SIG-M5 treated with dmso at 0.1 percent for 504 hours (cell line): Measurements from ENCODE around the gene RPL14.
"Not testable (repeated sequence)": the region's sequence is repeated elsewhere in the genome, so short reads cannot be mapped to it uniquely, and the experiment has no call there.

Source experiments
- DNase-seq: peaks from one replicate; lab custom pipeline; 2025; ENCODE audit not compliant: unreplicated experiment; lab: John Stamatoyannopoulos, UW

RPL14 gene

GRCh38 chr3:40462838-40463237, 5.7 kb downstream of the RPL14 start:
- DNase-seq = not testable (repeated sequence)

DNA sequence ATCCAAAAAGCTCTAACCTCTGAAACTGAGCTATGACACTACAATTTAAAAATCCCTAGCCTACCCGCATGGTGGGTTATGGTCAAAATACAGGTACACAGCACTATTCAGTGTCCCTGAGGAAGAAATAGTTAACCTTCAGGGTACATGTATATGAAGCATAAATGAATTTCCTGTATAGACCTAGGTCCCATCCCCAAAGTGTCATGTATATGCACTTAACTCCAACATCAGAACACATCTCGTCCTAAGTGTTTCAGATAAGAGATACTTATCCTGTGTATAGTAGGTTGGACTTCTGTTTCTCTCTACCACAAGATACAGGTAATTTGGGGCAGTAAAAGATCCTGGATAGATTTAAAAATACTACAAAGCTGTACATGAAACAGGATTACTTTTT, 6.4 kb downstream of the RPL14 start:
- DNase-seq = no peak

DNA sequence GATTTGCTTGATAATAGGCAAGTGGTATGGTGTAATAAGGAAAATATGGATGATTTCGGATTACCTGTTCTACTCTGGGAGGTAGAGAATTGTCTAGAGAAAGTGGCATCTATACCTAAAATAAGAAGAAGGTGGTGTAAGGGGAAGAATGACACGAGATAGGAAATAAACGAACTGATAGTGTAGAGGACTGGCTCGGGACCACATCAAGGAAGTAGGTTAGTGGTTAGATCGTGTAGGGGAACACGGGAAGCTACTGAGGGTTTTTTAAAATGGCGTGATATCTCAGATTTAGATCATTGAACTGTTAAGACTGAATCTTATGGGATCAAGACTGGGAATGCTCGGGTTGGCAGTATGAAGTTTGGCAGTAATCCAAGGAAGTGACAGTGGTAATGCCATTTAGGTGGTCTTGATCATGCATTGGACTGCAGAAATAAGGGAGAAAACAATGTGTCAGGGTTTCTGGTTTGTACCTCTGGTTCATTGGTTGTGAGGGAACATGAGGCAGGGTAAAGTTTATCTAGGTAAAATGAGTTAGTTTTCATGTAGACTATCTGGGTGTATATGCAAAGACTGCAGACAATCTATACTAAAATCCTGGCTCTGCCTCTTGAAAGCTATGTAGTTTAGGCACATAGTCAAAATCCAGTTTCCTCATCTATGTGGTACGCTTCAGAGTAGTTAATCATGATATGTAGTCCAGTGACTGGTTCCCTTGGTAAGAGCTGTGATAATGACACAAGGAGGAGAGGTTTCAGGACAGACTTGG, 7.4 kb downstream of the RPL14 start:
- DNase-seq = no peak

GRCh38 chr3:40465111-40465407, 7.9 kb downstream of the RPL14 start:
- no peak for DNase-seq

DNA sequence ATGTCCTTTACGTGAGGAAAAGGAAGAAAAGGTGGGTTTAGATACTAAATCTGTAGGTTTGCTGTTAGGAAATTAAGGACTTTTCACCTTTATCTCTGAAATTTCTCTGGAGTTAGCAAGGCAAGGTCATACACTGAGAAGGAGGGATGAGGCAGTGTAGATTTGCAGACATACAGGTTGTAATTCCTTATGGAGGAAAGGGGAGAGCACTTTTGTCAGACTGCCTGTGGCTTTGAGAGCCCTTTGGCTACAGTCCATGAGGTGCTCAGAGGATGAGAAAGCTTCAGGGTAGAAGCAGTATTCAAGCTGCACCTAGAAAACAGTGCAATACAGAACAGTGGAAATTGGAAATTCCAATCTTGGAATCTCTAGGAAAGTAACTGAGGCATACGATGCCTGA, 8.3 kb downstream of the RPL14 start:
- DNase-seq = no peak

GRCh38 chr3:40468018-40468417, 10.9 kb downstream of the RPL14 start:
- no peak for DNase-seq

DNA sequence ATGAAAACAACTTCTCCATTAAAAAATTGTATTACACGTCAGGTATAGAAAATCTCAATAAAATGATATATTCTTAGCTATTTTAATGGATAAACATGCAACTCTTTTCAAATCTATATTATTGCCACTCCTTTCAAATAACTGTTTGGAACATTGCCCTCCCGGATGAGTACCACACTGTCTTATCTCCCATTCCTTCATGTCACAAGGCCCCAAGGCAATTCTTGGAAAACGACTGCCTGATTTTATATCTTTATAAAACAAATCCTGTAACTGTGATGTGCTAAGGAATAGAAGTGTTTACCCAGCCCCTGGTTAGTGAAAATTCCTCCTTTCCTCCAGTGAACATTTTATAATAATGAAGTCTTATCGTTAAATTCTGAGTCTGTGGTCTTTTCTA, 13.6 kb downstream of the RPL14 start:
- DNase-seq = no peak

DNA sequence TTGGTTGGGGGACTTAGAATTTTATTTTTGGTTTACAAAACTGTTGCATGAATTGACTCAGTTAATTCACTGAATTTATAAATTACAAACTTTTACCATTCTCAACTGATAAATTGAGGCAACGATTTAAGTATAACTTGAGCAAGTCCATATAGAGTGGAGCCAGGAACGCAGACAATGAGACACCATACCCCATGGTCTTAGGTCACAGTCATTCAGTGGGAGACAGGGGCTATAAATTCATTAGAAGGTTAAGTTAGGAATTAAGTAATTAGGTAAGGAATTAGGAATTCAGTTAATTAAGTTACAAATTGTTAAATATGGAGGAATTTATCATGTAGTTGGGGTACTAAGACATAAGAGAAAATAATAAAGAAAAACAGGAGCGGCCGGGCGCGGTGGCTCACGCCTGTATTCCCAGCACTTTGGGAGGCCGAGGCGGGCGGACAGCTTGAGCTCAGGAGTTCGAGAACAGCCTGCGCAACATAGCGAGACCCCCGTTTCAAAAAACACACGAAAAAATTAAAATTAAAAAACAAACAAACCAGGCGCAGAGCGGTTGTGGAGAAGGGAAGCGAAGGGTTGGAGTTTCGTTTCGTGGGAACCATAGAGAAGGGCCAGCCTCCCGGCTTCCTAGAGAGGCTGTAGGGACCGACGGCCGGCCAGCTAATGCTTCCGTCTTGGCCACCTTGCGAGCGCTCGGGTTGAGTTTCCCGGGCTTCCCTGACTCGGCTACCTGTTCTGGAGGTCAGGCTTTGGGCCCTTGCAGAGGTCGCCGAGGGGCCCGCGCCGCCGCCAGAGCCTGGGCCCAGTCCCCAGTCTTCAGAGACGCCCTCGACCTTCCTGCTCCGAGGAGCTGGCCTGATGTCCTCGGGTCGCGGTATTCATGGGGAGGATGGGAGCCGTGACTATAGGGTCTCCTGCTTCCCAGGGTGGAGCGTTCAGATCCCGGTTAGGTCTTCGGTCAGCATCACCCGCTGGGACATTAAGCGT, 19.6 kb downstream of the RPL14 start, which contains the start of gene ZNF619:
Gene ZNF619 (plus strand): TSS at position 645 of the 993 bp plus-strand sequence. CDS start 858 bp downstream, outside the sequence.
- DNase-seq = peak; percentile 75

- peak; percentile 69 for DNase-seq
These were observed 20.5 kb downstream of the RPL14 start for GRCh38 chr3:40477666-40478065.

GRCh38 chr3:40487172-40487571, 30.0 kb downstream of the RPL14 start:
- DNase-seq = no peak

GRCh38 chr3:40490916-40491315, 33.8 kb downstream of the RPL14 start:
- no peak for DNase-seq

DNA sequence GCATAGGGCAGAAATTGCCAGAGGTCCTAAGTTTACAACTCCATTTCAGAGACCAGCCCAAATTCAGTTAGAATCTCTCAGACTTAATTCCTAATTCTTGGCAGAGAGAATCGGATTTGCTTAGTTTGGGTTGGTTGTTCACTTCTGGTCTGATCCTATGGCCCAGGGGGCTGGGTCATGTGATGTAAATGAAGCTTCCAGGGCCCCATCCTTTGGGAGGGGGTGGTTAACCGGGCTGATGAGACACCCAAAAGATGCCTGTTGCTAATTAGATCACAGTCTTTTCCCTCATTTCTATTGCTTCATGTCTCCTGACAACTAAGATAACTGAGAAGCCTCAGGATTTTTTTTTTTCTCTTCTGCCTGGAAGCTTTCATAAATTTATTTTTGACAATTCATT, 37.6 kb downstream of the RPL14 start:
- no peak for DNase-seq

GRCh38 chr3:40497288-40497687, 40.1 kb downstream of the RPL14 start:
- DNase-seq = no peak

DNA sequence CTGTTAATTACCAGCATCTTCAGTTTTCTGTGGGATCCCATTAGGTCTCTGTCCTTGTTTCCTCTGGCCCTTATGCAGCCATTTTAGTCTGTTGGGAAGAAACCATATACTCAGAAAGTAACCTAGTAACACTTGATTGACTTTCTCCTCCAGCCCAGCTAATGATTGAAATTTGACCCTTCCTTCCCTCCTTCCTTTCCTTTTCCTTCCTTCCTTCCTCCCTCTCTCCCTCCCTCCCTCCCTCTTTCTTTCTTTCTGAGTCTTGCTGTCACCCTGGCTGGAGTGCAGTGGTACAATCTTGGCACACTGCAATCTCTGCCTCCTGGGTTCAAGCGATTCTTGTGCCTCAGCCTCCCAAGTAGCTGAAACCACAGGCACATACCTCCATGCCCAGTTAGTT, 42.8 kb downstream of the RPL14 start:
- no peak for DNase-seq

DNA sequence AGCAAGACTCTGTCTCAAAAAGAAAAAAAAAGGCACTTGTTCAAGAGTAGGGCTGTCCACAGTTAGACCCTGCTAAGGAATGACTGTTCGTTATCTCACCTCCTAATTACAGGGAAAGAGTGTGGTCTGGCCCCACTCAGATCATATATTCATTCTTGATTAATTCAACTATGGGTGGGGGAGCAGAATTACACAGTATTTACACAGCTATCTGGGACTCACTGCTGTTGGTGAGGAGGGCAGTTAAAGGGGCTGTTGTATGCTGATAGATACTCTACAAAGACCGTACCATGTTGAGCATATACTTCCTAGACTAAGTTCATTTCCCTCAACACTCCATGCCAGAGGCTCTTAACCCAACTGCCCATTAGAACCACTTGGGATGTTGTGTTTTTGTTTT, 44.9 kb downstream of the RPL14 start:
- no peak for DNase-seq

- DNase-seq = no peak
These were observed 47.7 kb downstream of the RPL14 start for GRCh38 chr3:40504636-40505430.

DNA sequence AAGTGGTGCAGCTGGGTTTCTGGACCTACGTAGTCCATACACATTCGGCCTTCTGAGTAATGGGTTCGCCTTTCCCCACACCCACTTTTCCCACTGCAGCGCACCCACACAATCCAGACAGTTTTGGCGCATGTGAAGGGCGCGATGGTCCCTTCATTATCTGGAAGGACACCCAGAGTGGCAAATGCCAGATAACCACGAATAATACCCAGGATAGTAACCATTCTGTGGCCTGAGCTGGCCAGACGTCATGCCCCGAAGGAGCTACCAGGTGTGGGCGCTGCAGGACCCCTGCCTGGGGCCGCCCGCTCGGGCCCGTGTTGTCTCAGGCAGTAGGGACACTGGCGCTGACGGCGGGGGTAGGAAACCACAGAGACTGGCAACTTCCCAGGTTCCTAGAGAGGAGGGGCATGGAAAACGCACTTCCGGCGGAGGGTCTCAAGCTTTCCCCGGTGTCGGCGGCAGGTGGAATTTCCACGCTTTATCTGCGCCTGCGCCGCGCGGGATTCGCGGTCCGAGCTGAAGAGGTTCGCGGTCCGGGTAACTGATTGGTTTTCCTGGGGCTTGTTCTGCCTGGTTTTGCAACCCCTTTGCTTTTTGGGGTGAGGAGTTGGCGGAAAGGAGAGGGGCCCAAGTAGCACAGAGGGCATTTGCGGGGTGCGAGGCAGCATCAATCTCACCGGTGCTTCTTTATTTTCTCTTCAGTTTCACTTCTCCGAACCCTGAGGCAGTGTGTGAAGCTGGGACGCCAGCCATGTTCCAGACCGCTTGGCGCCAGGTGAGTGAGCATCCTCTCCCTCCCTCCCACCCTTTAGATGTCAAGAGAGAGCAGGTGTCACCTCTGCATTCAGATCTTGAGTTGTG, 48.7 kb downstream of the RPL14 start, which contains the start of gene ZNF620:
Gene ZNF620 (plus strand): TSS at position 441 of the 864 bp plus-strand sequence. CDS start 314 bp downstream, at position 755.
- DNase-seq = peak; percentile 36

DNA sequence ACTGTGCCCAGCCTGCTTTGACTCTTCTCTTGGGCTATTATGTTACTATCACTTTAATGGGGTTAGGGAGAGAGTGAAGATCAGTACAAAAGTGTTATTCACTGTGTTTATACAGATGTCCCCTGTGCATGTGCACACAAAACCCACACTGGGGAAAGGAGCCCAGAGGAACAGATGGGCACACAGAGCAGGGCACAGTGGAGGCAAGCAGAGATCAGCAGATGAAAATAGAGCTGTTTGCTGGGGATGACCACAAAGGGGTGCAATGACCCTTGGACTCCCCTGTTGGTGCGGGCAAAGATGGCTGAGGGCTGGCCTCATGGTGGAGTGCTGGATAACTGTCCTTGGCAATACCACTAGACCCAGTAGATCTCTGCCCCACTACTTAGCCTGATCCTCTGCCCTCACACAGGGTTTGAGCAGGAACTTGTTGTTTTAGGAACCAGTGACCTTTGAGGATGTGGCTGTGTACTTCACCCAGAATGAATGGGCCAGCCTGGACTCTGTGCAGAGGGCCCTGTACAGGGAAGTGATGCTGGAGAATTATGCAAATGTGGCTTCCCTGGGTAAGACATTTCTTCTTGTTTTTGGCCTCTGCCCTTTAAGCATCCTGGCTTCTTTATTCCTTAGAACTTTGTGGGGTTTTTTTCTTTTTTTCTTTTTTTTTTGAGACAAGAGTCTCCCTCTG, 54.0 kb downstream of the RPL14 start:
- DNase-seq = no peak

GRCh38 chr3:40516201-40516600, 59.1 kb downstream of the RPL14 start:
- no peak for DNase-seq

DNA sequence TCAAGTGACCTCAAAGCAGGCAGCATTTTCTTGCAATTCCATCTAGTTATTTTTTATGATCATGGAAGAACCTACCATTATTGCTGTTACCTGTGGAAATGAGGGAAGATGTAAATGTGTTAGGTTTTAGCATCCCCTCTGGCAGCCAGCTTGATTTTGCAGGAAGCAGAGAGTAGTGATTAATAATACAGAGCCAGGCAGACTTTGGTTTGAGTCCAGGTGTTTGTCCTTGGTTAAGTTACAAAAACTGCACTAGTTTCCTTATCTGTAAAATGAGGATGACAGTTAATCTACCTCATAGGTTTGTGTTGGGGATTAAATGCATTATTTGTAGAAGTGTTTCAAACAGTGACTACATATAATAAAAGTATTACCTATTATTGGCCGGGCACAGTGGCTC, 60.9 kb downstream of the RPL14 start:
- DNase-seq = no peak
